ENCODE measurements around the gene SNRNP35.
"Not testable (repeated sequence)": the region's sequence is repeated elsewhere in the genome, so short reads cannot be mapped to it uniquely, and the experiment has no call there.

Gene SNRNP35

GRCh38 chr12:123457980-123458779 lies at the start of gene SNRNP35:
Gene SNRNP35, plus strand, starts transcription at chr12:123458139. Its CDS starts 7,402 bp downstream, at chr12:123465541.
- DNase-seq (ENCODE audit: low read depth, low spot score) = peak; percentile 73

- not testable (repeated sequence) for DNase-seq (ENCODE audit: low read depth, low spot score)
These were observed 49.3 kb upstream of the SNRNP35 start for GRCh38 chr12:123408619-123409018.

- not testable (repeated sequence) for DNase-seq (ENCODE audit: low read depth, low spot score)
These were observed 48.5 kb upstream of the SNRNP35 start for GRCh38 chr12:123409284-123410040.

- no peak for DNase-seq (ENCODE audit: low read depth, low spot score)
These were observed 47.9 kb upstream of the SNRNP35 start for GRCh38 chr12:123410041-123410412.

- DNase-seq (ENCODE audit: low read depth, low spot score) = no peak
These were observed 36.6 kb upstream of the SNRNP35 start for GRCh38 chr12:123421314-123421713.

GRCh38 chr12:123427036-123427769 lies 30.7 kb upstream of the SNRNP35 start:
- DNase-seq (ENCODE audit: low read depth, low spot score) = no peak

- DNase-seq (ENCODE audit: low read depth, low spot score) = no peak
These were observed 29.3 kb upstream of the SNRNP35 start for GRCh38 chr12:123428591-123428990.

- DNase-seq (ENCODE audit: low read depth, low spot score) = not testable (repeated sequence)
These were observed 28.8 kb upstream of the SNRNP35 start for GRCh38 chr12:123429101-123429500.

- not testable (repeated sequence) for DNase-seq (ENCODE audit: low read depth, low spot score)
These were observed 25.8 kb upstream of the SNRNP35 start for GRCh38 chr12:123431951-123432817.

- no peak for DNase-seq (ENCODE audit: low read depth, low spot score)
These were observed 24.3 kb upstream of the SNRNP35 start for GRCh38 chr12:123433615-123434014.

GRCh38 chr12:123435636-123436016 lies 22.3 kb upstream of the SNRNP35 start:
- no peak for DNase-seq (ENCODE audit: low read depth, low spot score)

- DNase-seq (ENCODE audit: low read depth, low spot score) = no peak
These were observed 21.6 kb upstream of the SNRNP35 start, which contains the start of gene RILPL2 for GRCh38 chr12:123436017-123436964. Gene RILPL2, minus strand, starts transcription at chr12:123436684. Its CDS starts 264 bp downstream, at chr12:123436420.

- no peak for DNase-seq (ENCODE audit: low read depth, low spot score)
These were observed 16.3 kb upstream of the SNRNP35 start for GRCh38 chr12:123441523-123442164.

- no peak for DNase-seq (ENCODE audit: low read depth, low spot score)
These were observed 15.2 kb upstream of the SNRNP35 start for GRCh38 chr12:123442774-123443173.

- DNase-seq (ENCODE audit: low read depth, low spot score) = no peak
These were observed 13.6 kb upstream of the SNRNP35 start for GRCh38 chr12:123444092-123445026.

GRCh38 chr12:123445388-123446332 lies 12.3 kb upstream of the SNRNP35 start:
- DNase-seq (ENCODE audit: low read depth, low spot score) = no peak

- no peak for DNase-seq (ENCODE audit: low read depth, low spot score)
These were observed 11.6 kb upstream of the SNRNP35 start for GRCh38 chr12:123446333-123446713.
